H9 (cell line): ENCODE results near the gene IL20RA. TPM values are rescaled to one million over a fixed set of nuclear protein-coding genes. Genes with fewer than 3 reads are reported as not detected.

Experiments used
- DNase-seq: peaks from one replicate; pipeline ENCODE4 v3.0.0-alpha.2; 2017
- H2AFZ ChIP-seq: one replicate; pipeline ENCODE4 v1.6.1; 2013; ENCODE audit warnings: mild to moderate bottlenecking, low read length, control low read depth, moderate library complexity
- H2AK5ac ChIP-seq: 2 replicates; pipeline ENCODE4 v1.6.1; 2013; ENCODE audit warnings: low read length, control low read depth, mixed read lengths; ENCODE audit not compliant: insufficient read length
- H2BK120ac ChIP-seq: one replicate; pipeline ENCODE4 v1.6.1; 2013; ENCODE audit warnings: low read depth, mild to moderate bottlenecking, low read length, control low read depth, inconsistent platforms; ENCODE audit not compliant: poor library complexity, severe bottlenecking
- H2BK12ac ChIP-seq: 2 replicates; pipeline ENCODE4 v1.6.1; 2013; ENCODE audit warnings: low read length, control low read depth, mixed read lengths, low read depth; ENCODE audit not compliant: insufficient read length
- H2BK15ac ChIP-seq: 2 replicates; pipeline ENCODE4 v1.6.1; 2013; ENCODE audit warnings: low read depth, low read length, control low read depth
- H2BK20ac ChIP-seq: one replicate; pipeline ENCODE4 v1.6.1; 2013; ENCODE audit warnings: low read depth, mild to moderate bottlenecking, low read length, control low read depth, inconsistent platforms; ENCODE audit not compliant: poor library complexity, severe bottlenecking
- H2BK5ac ChIP-seq: 2 replicates; pipeline ENCODE4 v1.6.1; 2013; ENCODE audit warnings: low read length, control low read depth, mixed read lengths; ENCODE audit not compliant: insufficient read length
- H3K14ac ChIP-seq: 2 replicates; pipeline ENCODE4 v1.6.1; 2013; ENCODE audit warnings: low read length, control low read depth; ENCODE audit not compliant: insufficient read depth
- H3K18ac ChIP-seq: 2 replicates; pipeline ENCODE4 v1.6.1; 2013; ENCODE audit warnings: low read depth, mild to moderate bottlenecking, mixed read lengths, low read length, control low read depth; ENCODE audit not compliant: insufficient read length
- H3K23ac ChIP-seq: 2 replicates; pipeline ENCODE4 v1.6.1; 2013; ENCODE audit warnings: low read length, control low read depth, mixed read lengths, low read depth; ENCODE audit not compliant: insufficient read length
- H3K23me2 ChIP-seq: 2 replicates; pipeline ENCODE4 v1.6.1; 2013; ENCODE audit warnings: low read depth, mild to moderate bottlenecking, mixed read lengths, low read length, control low read depth; ENCODE audit not compliant: insufficient read length, poor library complexity, severe bottlenecking
- H3K27ac ChIP-seq: 2 replicates; pipeline ENCODE4 v1.5.1; 2013; ENCODE audit warnings: low read length, control low read depth, mixed read lengths, low read depth; ENCODE audit not compliant: insufficient read length
- H3K27me3 ChIP-seq: 2 replicates; pipeline ENCODE4 v1.6.1; 2013; ENCODE audit warnings: low read length, control low read depth, inconsistent platforms; ENCODE audit not compliant: insufficient read depth
- H3K4ac ChIP-seq: 2 replicates; pipeline ENCODE4 v1.6.1; 2013; ENCODE audit warnings: low read depth, mild to moderate bottlenecking, control low read depth, inconsistent platforms, low read length, moderate library complexity
- H3K4me1 ChIP-seq: 2 replicates; pipeline ENCODE4 v1.6.1; 2013; ENCODE audit warnings: low read length, control low read depth, inconsistent platforms; ENCODE audit not compliant: insufficient read depth
- H3K4me2 ChIP-seq: 2 replicates; pipeline ENCODE4 v1.6.1; 2013; ENCODE audit warnings: low read length, control low read depth, mixed read lengths; ENCODE audit not compliant: insufficient read length, insufficient read depth
- H3K56ac ChIP-seq: 2 replicates; pipeline ENCODE4 v1.6.1; 2013; ENCODE audit warnings: low read depth, mild to moderate bottlenecking, mixed read lengths, low read length, control low read depth; ENCODE audit not compliant: insufficient read length
- H3K79me1 ChIP-seq: 2 replicates; pipeline ENCODE4 v1.6.1; 2013; ENCODE audit warnings: low read depth, mild to moderate bottlenecking, moderate library complexity, low read length, control low read depth, inconsistent platforms; ENCODE audit not compliant: insufficient read depth, poor library complexity, severe bottlenecking
- H3K79me2 ChIP-seq: 2 replicates; pipeline ENCODE4 v1.6.1; 2013; ENCODE audit warnings: low read length, control low read depth, inconsistent platforms; ENCODE audit not compliant: insufficient read depth
- H3K9ac ChIP-seq: 2 replicates; pipeline ENCODE4 v1.6.1; 2013; ENCODE audit warnings: low read length, control low read depth, mixed read lengths; ENCODE audit not compliant: insufficient read length; ENCODE audit errors: extremely low read depth
- H3K9me3 ChIP-seq: one replicate; pipeline ENCODE4 v1.6.1; 2013; ENCODE audit warnings: low read depth, low read length, inconsistent platforms; ENCODE audit not compliant: control insufficient read depth
- H3T11ph ChIP-seq: one replicate; pipeline ENCODE4 v1.6.1; 2013; ENCODE audit warnings: mild to moderate bottlenecking, low read length, control low read depth, inconsistent platforms
- H4K20me1 ChIP-seq: one replicate; pipeline ENCODE4 v1.6.1; 2013; ENCODE audit not compliant: control insufficient read depth, insufficient read length, insufficient read depth
- H4K5ac ChIP-seq: 2 replicates; pipeline ENCODE4 v1.6.1; 2013; ENCODE audit warnings: low read depth, mild to moderate bottlenecking, mixed read lengths, low read length, control low read depth; ENCODE audit not compliant: insufficient read length
- H4K8ac ChIP-seq: replicated peaks from 2 replicates; pipeline ENCODE4 v1.6.1; 2013; ENCODE audit warnings: low read length, control low read depth, mixed read lengths, low read depth; ENCODE audit not compliant: insufficient read length
- H4K91ac ChIP-seq: 2 replicates; pipeline ENCODE4 v1.6.1; 2013; ENCODE audit warnings: low read depth, mild to moderate bottlenecking, moderate library complexity, mixed read lengths, low read length, control low read depth; ENCODE audit not compliant: insufficient read length
- H3K27ac Mint-ChIP-seq, 3 experiments: 2 replicates in 2 of 3; 3 replicates in 1 of 3; pipeline ENCODE4 v1.8.0; 2020 to 2021; ENCODE audit warnings: mixed read lengths in 3 of 3, mild to moderate bottlenecking in 1 of 3, moderate library complexity in 1 of 3
- H3K27me3 Mint-ChIP-seq: 2 replicates; pipeline ENCODE4 v1.8.0; 2021; ENCODE audit warnings: low read depth, mild to moderate bottlenecking, moderate library complexity, mixed read lengths
- H3K36me3 Mint-ChIP-seq, 3 experiments: 2 replicates in 2 of 3; 3 replicates in 1 of 3; pipeline ENCODE4 v1.8.0; 2020 to 2021; ENCODE audit warnings: low read depth in 3 of 3, mixed read lengths in 3 of 3; ENCODE audit not compliant: insufficient read depth in 1 of 3
- H3K4me1 Mint-ChIP-seq, 2 experiments: 2 replicates each; pipeline ENCODE4 v1.8.0; 2020; ENCODE audit warnings: mixed read lengths in 2 of 2
- H3K4me3 Mint-ChIP-seq, 2 experiments: 2 replicates in 1 of 2; 3 replicates in 1 of 2; pipeline ENCODE4 v1.8.0; 2020 to 2021; ENCODE audit warnings: mild to moderate bottlenecking in 2 of 2, mixed read lengths in 2 of 2, moderate library complexity in 1 of 2
- H3K9me3 Mint-ChIP-seq, 2 experiments: 2 replicates in 1 of 2; 3 replicates in 1 of 2; pipeline ENCODE4 v1.8.0; 2020; ENCODE audit warnings: mild to moderate bottlenecking in 2 of 2, mixed read lengths in 2 of 2, moderate library complexity in 1 of 2
- WGBS: extraction: QIAGEN DNeasy Blood & Tissue Kit; methylation state at CpG from one replicate; pipeline ENCODE4 v1.1.7; 2013; ENCODE audit warnings: missing lambda C conversion rate, low lambda C conversion rate, mixed read lengths; ENCODE audit not compliant: insufficient read length; ENCODE audit errors: extremely low coverage; 5-methylcytosine and 5-hydroxymethylcytosine counted together
- total RNA-seq: library from RNA; stranded (reverse); gene quantifications from 2 replicates; pipeline ENCODE4 v1.2.1, GENCODE V29; 2021
- TF ChIP-seq, protein P1 (sequence below): fragments of 200-600 bp; sonication (generic); conservative IDR thresholded peaks from 3 replicates; pipeline ENCODE4 v1.8.0; 2021; ENCODE audit warnings: antibody characterized with exemption, mild to moderate bottlenecking

Gene IL20RA
- total RNA-seq, 1 experiment from 2014 or later: 0.74 TPM

DNA sequence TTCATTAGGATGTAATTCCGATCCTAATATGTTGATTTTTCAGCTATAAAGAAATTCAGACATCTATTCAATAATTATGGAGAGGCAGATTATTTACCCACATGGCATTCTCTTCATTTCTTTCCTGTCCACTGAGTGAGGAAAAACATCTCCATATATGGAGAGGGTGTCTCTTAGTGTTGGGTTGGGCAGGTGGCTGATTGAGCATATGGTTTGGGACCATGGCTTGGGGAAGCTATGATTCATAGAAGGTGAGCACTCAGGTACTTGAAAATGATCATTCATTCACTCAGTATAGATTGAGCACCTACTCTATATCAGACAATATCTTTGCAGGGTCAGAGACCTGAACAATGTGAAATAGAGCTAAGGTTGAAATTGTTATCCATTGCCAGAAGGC is 41.3 kb upstream of the IL20RA start:
- no peaks in the 10 kb centered on the region for H3K79me2 ChIP-seq
- H4K20me1 ChIP-seq: no peaks in the 10 kb centered on the region
- H2BK5ac ChIP-seq: no peak overlapping the region
- Mint-ChIP-seq H3K36me3 (no peaks in the 10 kb centered on the region), H3K9me3 (no peaks in the 10 kb centered on the region), H3K27ac (no peak overlapping the region), H3K4me1 (peaks cover 7 to 11% of the 10 kb centered on the region in 2 experiments; a peak in 2 of 4 replicates), H3K4me3 (no peak overlapping the region), H3K27me3 (no peaks in the 10 kb centered on the region)
- H3K9ac ChIP-seq: no peak overlapping the region
- H2AFZ ChIP-seq: no peak overlapping the region
- no peak for DNase-seq
- H3K14ac ChIP-seq: no peak overlapping the region
- H3K4me1 ChIP-seq: no peaks in the 10 kb centered on the region
- H3K4me2 ChIP-seq: no peak overlapping the region
- H2BK12ac ChIP-seq: no peak overlapping the region
- H2BK15ac ChIP-seq: no peak overlapping the region
- H3K9me3 ChIP-seq: no peaks in the 10 kb centered on the region
- H4K5ac ChIP-seq: no peak overlapping the region
- H3K27ac ChIP-seq: no peak overlapping the region
- no peak overlapping the region for H3K23ac ChIP-seq
- H4K91ac ChIP-seq: no peak overlapping the region
- H3T11ph ChIP-seq: no peak overlapping the region
- TF ChIP-seq, protein P1, sequence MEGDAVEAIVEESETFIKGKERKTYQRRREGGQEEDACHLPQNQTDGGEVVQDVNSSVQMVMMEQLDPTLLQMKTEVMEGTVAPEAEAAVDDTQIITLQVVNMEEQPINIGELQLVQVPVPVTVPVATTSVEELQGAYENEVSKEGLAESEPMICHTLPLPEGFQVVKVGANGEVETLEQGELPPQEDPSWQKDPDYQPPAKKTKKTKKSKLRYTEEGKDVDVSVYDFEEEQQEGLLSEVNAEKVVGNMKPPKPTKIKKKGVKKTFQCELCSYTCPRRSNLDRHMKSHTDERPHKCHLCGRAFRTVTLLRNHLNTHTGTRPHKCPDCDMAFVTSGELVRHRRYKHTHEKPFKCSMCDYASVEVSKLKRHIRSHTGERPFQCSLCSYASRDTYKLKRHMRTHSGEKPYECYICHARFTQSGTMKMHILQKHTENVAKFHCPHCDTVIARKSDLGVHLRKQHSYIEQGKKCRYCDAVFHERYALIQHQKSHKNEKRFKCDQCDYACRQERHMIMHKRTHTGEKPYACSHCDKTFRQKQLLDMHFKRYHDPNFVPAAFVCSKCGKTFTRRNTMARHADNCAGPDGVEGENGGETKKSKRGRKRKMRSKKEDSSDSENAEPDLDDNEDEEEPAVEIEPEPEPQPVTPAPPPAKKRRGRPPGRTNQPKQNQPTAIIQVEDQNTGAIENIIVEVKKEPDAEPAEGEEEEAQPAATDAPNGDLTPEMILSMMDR: no peak
- H2BK120ac ChIP-seq: no peak overlapping the region
- no peaks in the 10 kb centered on the region for H3K23me2 ChIP-seq
- H2AK5ac ChIP-seq: no peak overlapping the region
- WGBS: no CpG with 5 or more reads among the region's 1 CpG
- no peak overlapping the region for H4K8ac ChIP-seq
- no peak overlapping the region for H3K56ac ChIP-seq
- H2BK20ac ChIP-seq: no peak overlapping the region
- no peak overlapping the region for H3K18ac ChIP-seq
- no peak overlapping the region for H3K4ac ChIP-seq
- H3K79me1 ChIP-seq: no peaks in the 10 kb centered on the region
- H3K27me3 ChIP-seq: no peaks in the 10 kb centered on the region
